Breast epithelium (tissue), 4 donors: Measurements from ENCODE around the gene GATM. TPM values are rescaled to one million over a fixed set of nuclear protein-coding genes. Genes with fewer than 3 reads are reported as not detected.
A peak's percentile ranks its signal among the peaks of the same experiment; 100 is the strongest.
"Not testable (repeated sequence)": the region's sequence is repeated elsewhere in the genome, so short reads cannot be mapped to it uniquely, and the experiment has no call there.

Experiments used
- DNase-seq, 2 donors: peaks; one replicate each; pipeline ENCODE4 v3.0.0-alpha.2; 2019; ENCODE audit warnings: low spot score in 2 of 2
- H3K27ac ChIP-seq, 2 donors: fragments of 200-600 bp; sonication (generic) in 1 of 2; one replicate each; pipeline ENCODE4 v1.5.1; 2016 to 2019; ENCODE audit warnings: mild to moderate bottlenecking in 1 of 2
- H3K27me3 ChIP-seq, 2 donors: fragments of 200-600 bp; sonication (generic) in 1 of 2; one replicate each; pipeline versions ENCODE4 v1.5.1 to v1.6.0; 2017 to 2019; ENCODE audit warnings: control low read depth in 1 of 2, mild to moderate bottlenecking in 1 of 2
- H3K36me3 ChIP-seq: fragments of 200-600 bp; one replicate; pipeline ENCODE4 v1.5.1; 2019
- H3K4me1 ChIP-seq, 2 donors: fragments of 200-600 bp; sonication (generic); one replicate each; pipeline ENCODE4 v1.5.1; 2016 to 2019; ENCODE audit warnings: control low read depth in 1 of 2
- H3K4me3 ChIP-seq, 3 donors: fragments of 200-600 bp; sonication (generic); 1 replicate in 2 of 3; 2 replicates in 1 of 3; pipeline ENCODE4 v1.5.1; 2016 to 2019; ENCODE audit warnings: mild to moderate bottlenecking in 3 of 3, moderate library complexity in 2 of 3
- H3K9me3 ChIP-seq, 2 donors: fragments of 200-600 bp; sonication (generic) in 1 of 2; one replicate each; pipeline ENCODE4 v1.5.1; 2016 to 2019; ENCODE audit warnings: control low read depth in 1 of 2
- CTCF ChIP-seq, 3 donors: fragments of 450-650 bp; IDR thresholded peaks; one replicate each; pipeline ENCODE4 v1.5.1; 2016 to 2017; ENCODE audit warnings: antibody characterized with exemption in 3 of 3, mild to moderate bottlenecking in 3 of 3, moderate library complexity in 3 of 3
- POLR2A ChIP-seq: fragments of 450-650 bp; IDR thresholded peaks from one replicate; pipeline ENCODE4 v1.6.1; 2016; ENCODE audit warnings: antibody characterized with exemption, mild to moderate bottlenecking, moderate library complexity
- POLR2AphosphoS5 ChIP-seq, 3 donors: sonication (generic); formaldehyde crosslinking; IDR thresholded peaks; one replicate each; pipeline ENCODE4 v1.6.1; 2017; ENCODE audit warnings: antibody characterized with exemption in 3 of 3
- intact Hi-C: fragments of 100-400 bp; cut with DNase I; formaldehyde crosslinking; loops from one replicate; pipeline ENCODE4 v1.15.1; 2023; ENCODE audit warnings: low total_unique reads
- total RNA-seq, 3 donors: library from RNA; depleted of rRNA; stranded (reverse); fragments of >200 nt; gene quantifications; one replicate each; pipeline ENCODE4 v1.1.0, GENCODE V29; 2016

The GATM gene
- total RNA-seq, 3 donors from 2014 or later, result 8.8 to 31.5 (median 22.8) TPM

- Histone ChIP-seq H3K4me1 (no peaks in the 10 kb centered on the region), H3K27me3 (no peaks in the 10 kb centered on the region), H3K36me3 (no peaks in the 10 kb centered on the region), H3K4me3 (no peak overlapping the region), H3K9me3 (no peaks in the 10 kb centered on the region), H3K27ac (no peak overlapping the region)
- no peak for DNase-seq
- TF ChIP-seq CTCF (IDR thresholded peaks at IDR 0.05), result no peak
- TF ChIP-seq POLR2AphosphoS5 (IDR thresholded peaks at IDR 0.05), result no peak
- no peak for TF ChIP-seq POLR2A
- intact Hi-C loops, result no loop called here
Measured at GRCh38 chr15:45326741-45327140, 51.6 kb downstream of the GATM start.

GRCh38 chr15:45326280-45326679 lies 52.1 kb downstream of the GATM start:
- Histone ChIP-seq H3K4me3 (no peak overlapping the region), H3K4me1 (no peaks in the 10 kb centered on the region), H3K27me3 (no peaks in the 10 kb centered on the region), H3K27ac (no peak overlapping the region), H3K36me3 (no peaks in the 10 kb centered on the region), H3K9me3 (no peaks in the 10 kb centered on the region)
- DNase-seq, result no peak
- intact Hi-C loops, result no loop called here
- TF ChIP-seq CTCF (IDR thresholded peaks at IDR 0.05) (no peak), POLR2A (no peak), POLR2AphosphoS5 (IDR thresholded peaks at IDR 0.05) (no peak)

- TF ChIP-seq POLR2AphosphoS5 (IDR thresholded peaks at IDR 0.05) (no peak), POLR2A (no peak), CTCF (IDR thresholded peaks at IDR 0.05) (no peak)
- no peak overlapping the region for H3K27ac ChIP-seq
- no peaks in the 10 kb centered on the region for H3K4me1 ChIP-seq
- DNase-seq, result no peak
- H3K4me3 ChIP-seq, result no peak overlapping the region
- intact Hi-C loops, result no loop called here
- no peaks in the 10 kb centered on the region for H3K27me3 ChIP-seq
- no peaks in the 10 kb centered on the region for H3K9me3 ChIP-seq
- no peaks in the 10 kb centered on the region for H3K36me3 ChIP-seq
Measured at GRCh38 chr15:45320581-45321205, 57.7 kb downstream of the GATM start.

- no peak overlapping the region for H3K27ac ChIP-seq
- no peaks in the 10 kb centered on the region for H3K9me3 ChIP-seq
- DNase-seq, result no peak
- TF ChIP-seq POLR2A (no peak), CTCF (IDR thresholded peaks at IDR 0.05) (no peak), POLR2AphosphoS5 (IDR thresholded peaks at IDR 0.05) (no peak)
- H3K36me3 ChIP-seq, result no peaks in the 10 kb centered on the region
- no peaks in the 10 kb centered on the region for H3K4me1 ChIP-seq
- H3K4me3 ChIP-seq, result no peak overlapping the region
- no peaks in the 10 kb centered on the region for H3K27me3 ChIP-seq
- intact Hi-C loops, result no loop called here
Measured at GRCh38 chr15:45319472-45320214, 58.7 kb downstream of the GATM start.

- Histone ChIP-seq H3K27me3 (no peaks in the 10 kb centered on the region), H3K9me3 (no peaks in the 10 kb centered on the region), H3K4me1 (no peaks in the 10 kb centered on the region), H3K36me3 (no peaks in the 10 kb centered on the region), H3K27ac (no peak overlapping the region), H3K4me3 (no peak overlapping the region)
- intact Hi-C loops, result no loop called here
- no peak for TF ChIP-seq POLR2A
- peak in 1 of 3 donors; percentile 20 for TF ChIP-seq CTCF (IDR thresholded peaks at IDR 0.05)
- DNase-seq, result peak in 1 of 2 donors; percentile 60
Measured at GRCh38 chr15:45314960-45315359, 63.4 kb downstream of the GATM start.

GRCh38 chr15:45314117-45314516 lies 64.2 kb downstream of the GATM start:
- H3K4me3 ChIP-seq, H3K27me3 ChIP-seq, H3K9me3 ChIP-seq, intact Hi-C loops, H3K36me3 ChIP-seq, H3K4me1 ChIP-seq, DNase-seq, H3K27ac ChIP-seq: not testable (repeated sequence)
